BJ (cell line): ENCODE measurements around the gene KCNE1. TPM values are rescaled to one million over a fixed set of nuclear protein-coding genes. Genes with fewer than 3 reads are reported as not detected.

Experiments used
- CTCF ChIA-PET: fragments of 350-600 bp; formaldehyde crosslinking; extraction: SDS; loops from one replicate; lab custom pipeline; 2021; ENCODE audit warnings: antibody characterized with exemption, inconsistent platforms; lab: Yijun Ruan, JAX
- POLR2A ChIA-PET: fragments of 300-600 bp; sonication (Branson Sonifier 250); formaldehyde crosslinking; extraction: SDS; loops from one replicate; lab custom pipeline; 2021; ENCODE audit warnings: antibody characterized with exemption; lab: Charles Lee
- DNase-seq: peaks from one replicate; pipeline ENCODE4 v3.0.0-alpha.2; 2011; ENCODE audit warnings: low read depth
- H3K27me3 ChIP-seq: 2 replicates; pipeline ENCODE4 v1.6.0; 2011; ENCODE audit warnings: low read length; ENCODE audit not compliant: control insufficient read depth, insufficient read depth
- H3K36me3 ChIP-seq: 2 replicates; pipeline ENCODE4 v1.5.1; 2011; ENCODE audit warnings: low read length; ENCODE audit not compliant: control insufficient read depth, insufficient read depth
- H3K4me3 ChIP-seq: 2 replicates; pipeline ENCODE4 v1.5.1; 2011; ENCODE audit warnings: low read depth, mild to moderate bottlenecking, control low read depth, low read length
- CTCF ChIP-seq: IDR thresholded peaks from 2 replicates; pipeline ENCODE4 v1.5.1; 2011; ENCODE audit warnings: low read depth, mild to moderate bottlenecking, control low read depth, inconsistent platforms, low read length, moderate library complexity; ENCODE audit not compliant: insufficient read depth
- polyA plus RNA-seq: library from polyadenylated mRNA; depleted of rRNA; stranded (reverse); fragments of >200 nt; gene quantifications from 2 replicates; pipeline ENCODE4 v1.2.3, GENCODE V29; 2011

Gene KCNE1
- polyA plus RNA-seq, 1 experiment: 0.47 TPM

- CTCF ChIA-PET: interaction anchor here (0.8 to 2.1 kb wide), 4 partner anchors 8 to 42 kb away, joined by 3 to 6 read pairs (median 4); no protein-coding TSS in a partner anchor
- Histone ChIP-seq H3K27me3 (no peaks in the 10 kb centered on the region), H3K4me3 (no peak overlapping the region), H3K36me3 (no peaks in the 10 kb centered on the region)
- POLR2A ChIA-PET: interaction anchor here (0.7 to 1.2 kb wide), 2 partner anchors 13 to 26 kb away, joined by 4 to 6 read pairs; no protein-coding TSS in a partner anchor
- no peak for TF ChIP-seq CTCF
- no peak for DNase-seq
Observed at GRCh38 chr21:34552360-34553098, 40.5 kb upstream of the KCNE1 start.

- Histone ChIP-seq H3K36me3 (no peaks in the 10 kb centered on the region), H3K4me3 (no peak overlapping the region), H3K27me3 (no peaks in the 10 kb centered on the region)
- no peak for TF ChIP-seq CTCF
- ChIA-PET CTCF (interaction anchor here (2.6 kb wide), 1 partner anchor 32 kb away, joined by 10 read pairs; no protein-coding TSS in a partner anchor), POLR2A (no interaction called here)
- DNase-seq: no peak
Observed at GRCh38 chr21:34550182-34550799, 38.3 kb upstream of the KCNE1 start.

- no peak for TF ChIP-seq CTCF
Observed at GRCh38 chr21:34548781-34549376, 36.9 kb upstream of the KCNE1 start.

GRCh38 chr21:34546542-34546941, 34.5 kb upstream of the KCNE1 start:
- no peak for DNase-seq
- no peak for TF ChIP-seq CTCF
- CTCF ChIA-PET: interaction anchor here (1.3 kb wide), 1 partner anchor 36 kb away, joined by 4 read pairs; no protein-coding TSS in a partner anchor
- Histone ChIP-seq H3K27me3 (no peaks in the 10 kb centered on the region), H3K4me3 (no peak overlapping the region), H3K36me3 (no peaks in the 10 kb centered on the region)
- POLR2A ChIA-PET: no interaction called here

More at GRCh38 chr21:34548781-34549376, 36.9 kb upstream of the KCNE1 start:
- ChIA-PET POLR2A (no interaction called here), CTCF (interaction anchor here (0.6 to 2.6 kb wide), 2 partner anchors 34 to 309 kb away, joined by 3 to 10 read pairs; no protein-coding TSS in a partner anchor)
- H3K4me3 ChIP-seq: no peak overlapping the region
- H3K27me3 ChIP-seq: no peaks in the 10 kb centered on the region
- DNase-seq: no peak
- H3K36me3 ChIP-seq: no peaks in the 10 kb centered on the region
